Measurements from ENCODE around the gene TMTC1.
"Not testable (repeated sequence)": the region's sequence is repeated elsewhere in the genome, so short reads cannot be mapped to it uniquely, and the experiment has no call there.

The TMTC1 gene

GRCh38 chr12:29556363-29556762 lies 227.4 kb downstream of the TMTC1 start:
- Histone ChIP-seq H3K4me3 (ENCODE audit: extremely low read depth, insufficient read depth, low read length, poor library complexity, severe bottlenecking) (no peak overlapping the region), H3K36me3 (ENCODE audit: control insufficient read depth, insufficient read depth, low read length) (no peaks in the 10 kb centered on the region), H3K9me3 (ENCODE audit: control insufficient read depth, low read length) (no peaks in the 10 kb centered on the region), H3K27ac (ENCODE audit: low read depth, low read length, severe bottlenecking) (no peak overlapping the region), H3K4me1 (ENCODE audit: control insufficient read depth, insufficient read depth, low read length, poor library complexity, severe bottlenecking) (no peaks in the 10 kb centered on the region)

- no CpG with 5 or more reads among the region's 2 CpGs for WGBS, 2 experiments (ENCODE audit: insufficient coverage in 2 of 2)
- not testable (repeated sequence) for H3K4me1 ChIP-seq (ENCODE audit: control insufficient read depth, insufficient read depth, low read length, poor library complexity, severe bottlenecking); H3K9me3 ChIP-seq (ENCODE audit: control insufficient read depth, low read length); H3K36me3 ChIP-seq (ENCODE audit: control insufficient read depth, insufficient read depth, low read length); H3K4me3 ChIP-seq (ENCODE audit: extremely low read depth, insufficient read depth, low read length, poor library complexity, severe bottlenecking); H3K27ac ChIP-seq (ENCODE audit: low read depth, low read length, severe bottlenecking)
Measured at GRCh38 chr12:29555451-29555850, 228.3 kb downstream of the TMTC1 start.

DNA sequence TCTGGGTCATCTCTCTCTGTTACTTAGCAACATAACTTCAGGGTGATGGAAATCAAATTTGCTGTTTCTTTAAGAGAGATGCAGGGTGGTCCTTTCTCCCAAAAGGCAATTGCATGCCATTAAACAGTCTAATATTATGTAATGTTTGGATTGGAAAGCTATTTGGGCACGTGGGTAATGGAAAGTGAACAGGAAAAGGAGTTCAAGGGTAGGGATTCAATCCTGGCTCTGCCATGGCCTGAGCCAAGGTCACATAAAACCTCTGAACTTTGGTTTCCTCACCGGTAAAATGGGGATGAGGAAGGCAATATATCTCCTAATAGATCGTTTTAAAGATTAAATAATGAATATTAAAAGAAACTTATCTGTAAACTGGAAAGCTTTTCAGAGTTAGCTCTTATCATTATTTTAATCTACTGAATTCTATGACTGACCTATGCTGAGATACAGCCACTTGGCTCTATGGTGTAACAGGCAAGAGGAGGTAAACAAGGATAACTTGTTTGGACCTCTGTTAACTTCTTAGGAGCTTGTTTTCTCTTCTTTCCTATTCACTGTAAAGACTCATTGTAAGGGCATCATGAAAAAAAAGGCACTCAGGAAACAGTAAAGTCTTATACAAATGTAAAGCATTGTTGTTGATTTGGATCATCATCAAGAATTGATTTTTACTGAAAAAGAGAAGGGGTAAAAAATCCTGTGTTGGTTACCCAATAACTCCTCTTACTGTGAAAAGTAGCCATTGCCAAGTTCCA lies 230.6 kb downstream of the TMTC1 start:
- H3K9me3 ChIP-seq (ENCODE audit: control insufficient read depth, low read length): no peaks in the 10 kb centered on the region
- H3K4me1 ChIP-seq (ENCODE audit: control insufficient read depth, insufficient read depth, low read length, poor library complexity, severe bottlenecking): no peaks in the 10 kb centered on the region
- WGBS, 2 experiments (ENCODE audit: insufficient coverage in 2 of 2): 83% methylated on average over 2 of the region's 3 CpGs; no CpG with 5 or more reads in 1 of the 2 experiments
- H3K36me3 ChIP-seq (ENCODE audit: control insufficient read depth, insufficient read depth, low read length): no peaks in the 10 kb centered on the region
- no peak overlapping the region for H3K4me3 ChIP-seq (ENCODE audit: extremely low read depth, insufficient read depth, low read length, poor library complexity, severe bottlenecking)
- H3K27ac ChIP-seq (ENCODE audit: low read depth, low read length, severe bottlenecking): no peak overlapping the region

GRCh38 chr12:29552324-29552927 lies 231.3 kb downstream of the TMTC1 start:
- no CpG with 5 or more reads among the region's 1 CpG for WGBS, 2 experiments (ENCODE audit: insufficient coverage in 2 of 2)
- no peaks in the 10 kb centered on the region for H3K4me1 ChIP-seq (ENCODE audit: control insufficient read depth, insufficient read depth, low read length, poor library complexity, severe bottlenecking)
- H3K36me3 ChIP-seq (ENCODE audit: control insufficient read depth, insufficient read depth, low read length): no peaks in the 10 kb centered on the region
- no peaks in the 10 kb centered on the region for H3K9me3 ChIP-seq (ENCODE audit: control insufficient read depth, low read length)
- no peak overlapping the region for H3K4me3 ChIP-seq (ENCODE audit: extremely low read depth, insufficient read depth, low read length, poor library complexity, severe bottlenecking)
- H3K27ac ChIP-seq (ENCODE audit: low read depth, low read length, severe bottlenecking): no peak overlapping the region

DNA sequence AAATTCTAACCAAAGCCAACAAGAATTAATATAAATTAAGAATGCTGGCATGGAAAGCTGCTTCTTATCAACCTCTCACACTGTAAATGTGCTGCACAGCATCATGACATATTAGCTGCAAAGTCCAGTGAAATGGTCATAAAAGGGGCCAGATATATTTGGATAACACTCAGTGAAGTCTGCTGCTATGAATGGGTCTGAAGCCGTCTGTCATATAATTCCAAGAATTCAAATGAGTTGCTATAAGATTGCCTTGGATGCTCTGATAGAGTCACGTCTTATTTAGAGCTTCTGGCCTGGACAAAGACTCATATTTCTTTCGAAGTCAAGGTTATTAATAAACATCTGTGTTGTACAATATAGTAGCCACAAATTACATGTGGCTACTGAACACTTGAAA lies 231.9 kb downstream of the TMTC1 start:
- WGBS, 2 experiments (ENCODE audit: insufficient coverage in 2 of 2): 88 to 91% methylated on average over 1 to 2 of the region's 3 CpGs
- Histone ChIP-seq H3K4me3 (ENCODE audit: extremely low read depth, insufficient read depth, low read length, poor library complexity, severe bottlenecking) (no peak overlapping the region), H3K9me3 (ENCODE audit: control insufficient read depth, low read length) (no peaks in the 10 kb centered on the region), H3K4me1 (ENCODE audit: control insufficient read depth, insufficient read depth, low read length, poor library complexity, severe bottlenecking) (no peaks in the 10 kb centered on the region), H3K27ac (ENCODE audit: low read depth, low read length, severe bottlenecking) (no peak overlapping the region), H3K36me3 (ENCODE audit: control insufficient read depth, insufficient read depth, low read length) (no peaks in the 10 kb centered on the region)

DNA sequence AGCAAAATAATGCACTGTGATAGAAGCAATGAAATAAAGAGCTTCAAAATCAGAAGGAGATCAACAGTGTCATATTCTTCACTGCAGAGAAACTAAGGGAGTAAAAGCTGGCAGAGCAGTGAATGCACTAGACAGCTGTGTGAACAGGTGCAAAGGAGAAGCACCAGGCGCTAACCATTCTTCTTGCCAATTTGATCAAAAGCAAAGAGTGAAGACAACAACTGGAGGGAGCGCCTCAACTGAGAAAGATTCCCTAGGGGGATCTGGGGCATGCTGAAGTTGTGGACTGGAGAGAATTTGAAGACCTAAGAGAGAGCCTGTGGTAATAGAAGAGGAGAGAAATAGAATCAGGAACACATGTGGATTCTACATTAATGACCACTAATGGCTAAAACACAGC lies 235.9 kb downstream of the TMTC1 start:
- no peak overlapping the region for H3K4me3 ChIP-seq (ENCODE audit: extremely low read depth, insufficient read depth, low read length, poor library complexity, severe bottlenecking)
- no peaks in the 10 kb centered on the region for H3K9me3 ChIP-seq (ENCODE audit: control insufficient read depth, low read length)
- H3K4me1 ChIP-seq (ENCODE audit: control insufficient read depth, insufficient read depth, low read length, poor library complexity, severe bottlenecking): no peaks in the 10 kb centered on the region
- no peak overlapping the region for H3K27ac ChIP-seq (ENCODE audit: low read depth, low read length, severe bottlenecking)
- no peaks in the 10 kb centered on the region for H3K36me3 ChIP-seq (ENCODE audit: control insufficient read depth, insufficient read depth, low read length)
- WGBS, 2 experiments (ENCODE audit: insufficient coverage in 2 of 2): 89 to 100% methylated on average over 2 of the region's 2 CpGs

- no CpG with 5 or more reads among the region's 4 CpGs for WGBS, 2 experiments (ENCODE audit: insufficient coverage in 2 of 2)
- Histone ChIP-seq H3K4me3 (ENCODE audit: extremely low read depth, insufficient read depth, low read length, poor library complexity, severe bottlenecking) (no peak overlapping the region), H3K36me3 (ENCODE audit: control insufficient read depth, insufficient read depth, low read length) (no peaks in the 10 kb centered on the region), H3K4me1 (ENCODE audit: control insufficient read depth, insufficient read depth, low read length, poor library complexity, severe bottlenecking) (no peaks in the 10 kb centered on the region), H3K9me3 (ENCODE audit: control insufficient read depth, low read length) (no peaks in the 10 kb centered on the region), H3K27ac (ENCODE audit: low read depth, low read length, severe bottlenecking) (no peak overlapping the region)
Measured at GRCh38 chr12:29547151-29547632, 236.6 kb downstream of the TMTC1 start.

DNA sequence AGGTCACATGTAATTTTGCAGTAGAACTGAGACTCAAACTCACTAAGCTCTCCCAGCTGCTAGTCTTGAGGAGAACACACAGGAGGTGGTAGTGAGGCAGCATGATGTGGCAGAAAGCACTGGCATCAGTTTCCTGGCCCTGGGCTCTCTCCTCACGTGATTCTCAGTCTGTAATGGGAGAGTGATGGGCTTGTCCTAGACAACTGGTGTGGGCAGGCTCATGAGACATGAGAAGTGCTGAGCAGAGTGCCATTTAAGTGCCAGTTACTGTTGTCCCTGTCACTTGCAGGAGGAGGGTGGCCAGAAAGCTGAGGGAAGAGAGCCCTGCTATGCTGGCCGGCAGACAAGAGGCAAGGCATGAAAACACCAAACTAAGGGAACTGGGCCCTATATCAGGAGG lies 237.7 kb downstream of the TMTC1 start:
- Histone ChIP-seq H3K36me3 (ENCODE audit: control insufficient read depth, insufficient read depth, low read length) (no peaks in the 10 kb centered on the region), H3K4me3 (ENCODE audit: extremely low read depth, insufficient read depth, low read length, poor library complexity, severe bottlenecking) (no peak overlapping the region), H3K9me3 (ENCODE audit: control insufficient read depth, low read length) (no peaks in the 10 kb centered on the region), H3K4me1 (ENCODE audit: control insufficient read depth, insufficient read depth, low read length, poor library complexity, severe bottlenecking) (no peaks in the 10 kb centered on the region), H3K27ac (ENCODE audit: low read depth, low read length, severe bottlenecking) (no peak overlapping the region)
- WGBS, 2 experiments (ENCODE audit: insufficient coverage in 2 of 2): 94 to 100% methylated on average over 2 of the region's 2 CpGs

GRCh38 chr12:29545102-29545467 lies 238.7 kb downstream of the TMTC1 start:
- no peaks in the 10 kb centered on the region for H3K36me3 ChIP-seq (ENCODE audit: control insufficient read depth, insufficient read depth, low read length)
- no peak overlapping the region for H3K27ac ChIP-seq (ENCODE audit: low read depth, low read length, severe bottlenecking)
- WGBS, 2 experiments (ENCODE audit: insufficient coverage in 2 of 2): 96% methylated on average over 4 of the region's 4 CpGs
- no peaks in the 10 kb centered on the region for H3K9me3 ChIP-seq (ENCODE audit: control insufficient read depth, low read length)
- H3K4me1 ChIP-seq (ENCODE audit: control insufficient read depth, insufficient read depth, low read length, poor library complexity, severe bottlenecking): no peaks in the 10 kb centered on the region
- no peak overlapping the region for H3K4me3 ChIP-seq (ENCODE audit: extremely low read depth, insufficient read depth, low read length, poor library complexity, severe bottlenecking)

- Histone ChIP-seq H3K36me3 (ENCODE audit: control insufficient read depth, insufficient read depth, low read length) (no peaks in the 10 kb centered on the region), H3K4me3 (ENCODE audit: extremely low read depth, insufficient read depth, low read length, poor library complexity, severe bottlenecking) (no peak overlapping the region), H3K9me3 (ENCODE audit: control insufficient read depth, low read length) (no peaks in the 10 kb centered on the region), H3K4me1 (ENCODE audit: control insufficient read depth, insufficient read depth, low read length, poor library complexity, severe bottlenecking) (no peaks in the 10 kb centered on the region), H3K27ac (ENCODE audit: low read depth, low read length, severe bottlenecking) (no peak overlapping the region)
- WGBS, 2 experiments (ENCODE audit: insufficient coverage in 2 of 2): 85 to 88% methylated on average over 3 to 4 of the region's 6 CpGs
Measured at GRCh38 chr12:29544428-29545101, 239.2 kb downstream of the TMTC1 start.

GRCh38 chr12:29543036-29543435 lies 240.7 kb downstream of the TMTC1 start:
- H3K9me3 ChIP-seq (ENCODE audit: control insufficient read depth, low read length): no peaks in the 10 kb centered on the region
- H3K4me1 ChIP-seq (ENCODE audit: control insufficient read depth, insufficient read depth, low read length, poor library complexity, severe bottlenecking): no peaks in the 10 kb centered on the region
- H3K4me3 ChIP-seq (ENCODE audit: extremely low read depth, insufficient read depth, low read length, poor library complexity, severe bottlenecking): no peak overlapping the region
- H3K27ac ChIP-seq (ENCODE audit: low read depth, low read length, severe bottlenecking): no peak overlapping the region
- no peaks in the 10 kb centered on the region for H3K36me3 ChIP-seq (ENCODE audit: control insufficient read depth, insufficient read depth, low read length)
- WGBS, 2 experiments (ENCODE audit: insufficient coverage in 2 of 2): 78% methylated on average over 3 of the region's 4 CpGs; no CpG with 5 or more reads in 1 of the 2 experiments

Data from mesodermal cell (in vitro differentiated cells).